Duodenal mucosa (tissue), 2 donors: ENCODE measurements around the gene ADGRF1.

Experiments
- H3K27ac ChIP-seq: one replicate; pipeline ENCODE4 v1.7.0; 2013; ENCODE audit warnings: low read depth, low read length
- H3K27me3 ChIP-seq, 2 donors: one replicate each; pipeline ENCODE4 v1.7.0; 2013; ENCODE audit warnings: low read length in 2 of 2, control low read depth in 1 of 2; ENCODE audit not compliant: insufficient read depth in 2 of 2, control insufficient read depth in 1 of 2
- H3K36me3 ChIP-seq, 2 donors: one replicate each; pipeline ENCODE4 v1.7.0; 2013; ENCODE audit warnings: low read length in 2 of 2, control low read depth in 1 of 2; ENCODE audit not compliant: insufficient read depth in 2 of 2, control insufficient read depth in 1 of 2
- H3K4me1 ChIP-seq, 2 donors: one replicate each; pipeline ENCODE4 v1.7.0; 2013; ENCODE audit warnings: low read length in 2 of 2, control low read depth in 1 of 2; ENCODE audit not compliant: insufficient read depth in 2 of 2, control insufficient read depth in 1 of 2
- H3K4me3 ChIP-seq, 2 donors: one replicate each; pipeline ENCODE4 v1.7.0; 2013; ENCODE audit warnings: low read length in 2 of 2, low read depth in 1 of 2
- H3K9ac ChIP-seq, 2 donors: one replicate each; pipeline ENCODE4 v1.7.0; 2013; ENCODE audit warnings: low read length in 2 of 2, low read depth in 1 of 2
- H3K9me3 ChIP-seq, 2 donors: one replicate each; pipeline ENCODE4 v1.7.0; 2013; ENCODE audit warnings: low read length in 2 of 2, control low read depth in 1 of 2; ENCODE audit not compliant: control insufficient read depth in 1 of 2

Gene ADGRF1

DNA sequence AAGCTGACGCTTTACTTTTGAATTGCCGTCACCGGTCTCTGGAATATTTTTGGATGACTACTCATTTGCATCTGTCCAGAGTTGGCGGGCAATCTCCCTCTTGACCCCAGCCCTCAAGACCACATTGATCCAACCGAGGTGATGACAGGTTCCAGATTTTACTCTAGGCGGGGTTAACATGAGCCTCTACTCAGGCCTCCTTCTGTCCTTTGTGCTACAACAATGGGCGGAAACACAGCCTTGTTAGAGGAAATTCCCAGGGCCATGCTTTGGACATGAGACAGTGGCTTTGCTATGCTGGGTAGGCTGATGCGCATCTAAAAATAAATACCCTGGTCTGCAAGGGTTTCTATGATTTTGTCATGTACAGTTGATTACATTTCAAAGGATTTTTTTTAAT lies 93.4 kb downstream of the ADGRF1 start:
- no peak overlapping the region for H3K4me3 ChIP-seq
- H3K9me3 ChIP-seq, result no peaks in the 10 kb centered on the region
- no peaks in the 10 kb centered on the region for H3K36me3 ChIP-seq
- H3K9ac ChIP-seq, result no peak overlapping the region
- H3K4me1 ChIP-seq, result no peaks in the 10 kb centered on the region
- H3K27me3 ChIP-seq, result no peaks in the 10 kb centered on the region
- no peak overlapping the region for H3K27ac ChIP-seq
